Esophagus muscularis mucosa (tissue), 4 donors: ENCODE data around the gene PDRG1. TPM values are rescaled to one million over a fixed set of nuclear protein-coding genes. Genes with fewer than 3 reads are reported as not detected.
"Not testable (repeated sequence)": the region's sequence is repeated elsewhere in the genome, so short reads cannot be mapped to it uniquely, and the experiment has no call there.

Experiments
- DNase-seq: peaks from one replicate; pipeline ENCODE4 v3.0.0-alpha.2; 2017; ENCODE audit errors: extremely low spot score
- H3K27ac ChIP-seq, 4 donors: fragments of 200-600 bp; sonication (generic); replicated peaks in 1 of 4; 1 replicate in 3 of 4; 2 replicates in 1 of 4; pipeline ENCODE4 v1.5.1; 2016 to 2019; ENCODE audit warnings: mild to moderate bottlenecking in 1 of 4
- H3K27me3 ChIP-seq, 4 donors: fragments of 200-600 bp; sonication (generic); one replicate each; pipeline versions ENCODE4 v1.5.1 to v1.6.0; 2016 to 2019
- H3K36me3 ChIP-seq, 4 donors: fragments of 200-600 bp; sonication (generic); one replicate each; pipeline ENCODE4 v1.5.1; 2016 to 2019
- H3K4me1 ChIP-seq, 4 donors: fragments of 200-600 bp; sonication (generic); one replicate each; pipeline ENCODE4 v1.5.1; 2016 to 2019
- H3K4me3 ChIP-seq, 4 donors: fragments of 200-600 bp; sonication (generic); 1 replicate in 2 of 4; 2 replicates in 2 of 4; pipeline ENCODE4 v1.5.1; 2016 to 2019; ENCODE audit warnings: mild to moderate bottlenecking in 4 of 4, moderate library complexity in 1 of 4
- H3K9me3 ChIP-seq, 4 donors: fragments of 200-600 bp; sonication (generic); 1 replicate in 3 of 4; 2 replicates in 1 of 4; pipeline ENCODE4 v1.5.1; 2016 to 2019
- CTCF ChIP-seq, 3 experiments: fragments of 200-600 bp in 2 of 3; fragments of 450-650 bp in 1 of 3; sonication (generic) in 2 of 3; IDR thresholded peaks; one replicate each; pipeline ENCODE4 v1.5.1; 2017 to 2019; ENCODE audit warnings: antibody characterized with exemption in 3 of 3, mild to moderate bottlenecking in 2 of 3, moderate library complexity in 1 of 3
- EP300 ChIP-seq: sonication (generic); formaldehyde crosslinking; IDR thresholded peaks from one replicate; pipeline ENCODE4 v1.6.1; 2017; ENCODE audit warnings: antibody characterized with exemption
- POLR2A ChIP-seq: fragments of 450-650 bp; IDR thresholded peaks from one replicate; pipeline ENCODE4 v1.6.1; 2017; ENCODE audit warnings: antibody characterized with exemption, moderate library complexity, mild to moderate bottlenecking, low read depth
- POLR2AphosphoS5 ChIP-seq, 2 donors: sonication (generic); formaldehyde crosslinking; IDR thresholded peaks; one replicate each; pipeline ENCODE4 v1.6.1; 2017; ENCODE audit warnings: antibody characterized with exemption in 2 of 2
- WGBS: methylation state at CpG from one replicate; pipeline ENCODE4 v1.1.5; 2018; 5-methylcytosine and 5-hydroxymethylcytosine counted together
- intact Hi-C: fragments of 100-400 bp; cut with DNase I; formaldehyde crosslinking; loops from one replicate; pipeline ENCODE4 v1.15.1; 2023
- total RNA-seq, 4 donors: library from RNA; depleted of rRNA; stranded (reverse); fragments of >200 nt; gene quantifications; one replicate each; pipeline versions ENCODE4 v1.1.0 to v1.2.1, GENCODE V29; 2016

Gene PDRG1
- total RNA-seq, 4 donors from 2014 or later: 7.9 to 15.9 (median 10.8) TPM

DNA sequence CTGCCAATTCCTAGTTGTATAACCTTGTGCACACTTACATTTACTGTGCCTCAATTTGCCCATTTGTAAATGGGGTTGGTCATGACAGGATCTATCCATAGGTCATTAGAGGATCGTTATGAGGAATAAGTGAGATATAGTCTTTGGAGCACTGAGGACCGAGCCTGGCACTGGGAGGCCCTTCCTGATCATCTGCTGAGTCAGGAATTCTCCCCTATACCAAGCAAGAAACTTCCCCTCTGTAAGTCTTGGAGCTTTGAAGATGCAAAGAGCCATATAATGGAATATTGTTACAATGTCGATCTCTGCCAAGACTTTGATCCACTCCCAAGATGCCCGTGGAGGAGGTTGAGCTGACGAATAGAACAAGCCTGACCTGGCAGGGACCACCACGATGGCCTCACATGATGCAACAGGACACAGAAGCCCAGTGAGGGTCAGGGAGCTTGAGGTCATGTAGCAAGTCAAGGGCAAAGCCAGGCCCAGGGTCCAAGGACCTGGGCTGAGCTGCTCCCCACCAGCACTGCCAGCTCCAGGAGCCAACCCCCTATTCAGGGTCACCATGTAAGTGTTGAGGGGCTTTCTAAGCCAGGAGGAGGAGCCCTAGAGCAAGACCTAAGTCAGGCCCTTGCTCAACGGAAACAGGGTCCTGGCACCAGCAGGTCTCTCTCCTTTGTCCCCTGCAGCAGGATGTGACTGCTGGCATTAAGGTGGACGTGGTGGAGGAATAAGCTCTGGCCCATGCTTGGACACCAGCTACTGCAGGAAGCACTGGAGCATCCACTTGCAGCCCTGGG lies 16.7 kb downstream of the PDRG1 start:
- Histone ChIP-seq H3K4me1 (no peaks in the 10 kb centered on the region), H3K36me3 (no peaks in the 10 kb centered on the region), H3K27me3 (peaks cover 0 to 5% (median 0%) of the 10 kb centered on the region in 4 donors), H3K9me3 (no peaks in the 10 kb centered on the region), H3K4me3 (no peak overlapping the region), H3K27ac (no peak overlapping the region)
- intact Hi-C loops: no loop called here
- 69% methylated on average over 7 of the region's 8 CpGs for WGBS
- no peak for DNase-seq
- no peak for TF ChIP-seq POLR2AphosphoS5 (IDR thresholded peaks at IDR 0.05)
- no peak for TF ChIP-seq CTCF (IDR thresholded peaks at IDR 0.05)
- TF ChIP-seq EP300: no peak

DNA sequence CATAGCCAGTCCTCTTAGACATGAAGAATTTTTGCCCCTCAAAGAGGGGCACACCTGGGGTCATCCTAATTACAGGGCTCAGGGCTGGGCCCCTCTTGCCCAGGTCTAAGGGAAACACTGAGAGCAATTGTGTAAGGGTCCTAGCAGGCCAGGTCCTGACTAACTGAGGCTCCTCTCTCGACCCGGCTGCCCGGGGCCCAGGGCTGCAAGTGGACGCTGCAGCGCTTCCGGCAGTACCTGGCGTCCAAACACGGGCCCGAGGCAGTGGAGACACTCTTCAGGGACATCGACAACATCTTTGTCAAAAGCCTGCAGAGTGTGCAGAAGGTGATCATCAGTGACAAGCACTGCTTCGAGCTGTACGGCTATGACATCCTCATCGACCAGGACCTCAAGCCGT lies 17.4 kb downstream of the PDRG1 start:
- Histone ChIP-seq H3K4me3 (no peak overlapping the region), H3K9me3 (no peaks in the 10 kb centered on the region), H3K27me3 (peaks cover 0 to 5% (median 0%) of the 10 kb centered on the region in 4 donors), H3K36me3 (no peaks in the 10 kb centered on the region), H3K4me1 (no peaks in the 10 kb centered on the region), H3K27ac (no peak overlapping the region)
- WGBS: 90% methylated on average over 12 of the region's 14 CpGs
- no peak for TF ChIP-seq POLR2A
- no peak for DNase-seq
- intact Hi-C loops: no loop called here

- TF ChIP-seq CTCF (IDR thresholded peaks at IDR 0.05) (no peak), EP300 (no peak), POLR2AphosphoS5 (IDR thresholded peaks at IDR 0.05) (no peak), POLR2A (no peak)
- H3K27me3 ChIP-seq: peaks cover 0 to 5% (median 0%) of the 10 kb centered on the region in 4 donors
These were observed 18.1 kb downstream of the PDRG1 start for GRCh38 chr20:31933698-31934097.

GRCh38 chr20:31930779-31931178 lies 21.1 kb downstream of the PDRG1 start:
- Histone ChIP-seq H3K36me3 (no peaks in the 10 kb centered on the region), H3K4me1 (no peaks in the 10 kb centered on the region), H3K27me3 (peaks cover 0 to 15% (median 0%) of the 10 kb centered on the region in 4 donors), H3K27ac (no peak overlapping the region), H3K9me3 (no peaks in the 10 kb centered on the region), H3K4me3 (no peak overlapping the region)
- DNase-seq: no peak
- WGBS: 39% methylated on average over 5 of the region's 5 CpGs
- intact Hi-C loops: no loop called here
- no peak for TF ChIP-seq EP300
- TF ChIP-seq CTCF (IDR thresholded peaks at IDR 0.05): no peak
- no peak for TF ChIP-seq POLR2AphosphoS5 (IDR thresholded peaks at IDR 0.05)
- TF ChIP-seq POLR2A: no peak

More at GRCh38 chr20:31933698-31934097, 18.1 kb downstream of the PDRG1 start:
- Histone ChIP-seq H3K36me3 (no peaks in the 10 kb centered on the region), H3K9me3 (no peaks in the 10 kb centered on the region), H3K4me3 (no peak overlapping the region), H3K4me1 (no peaks in the 10 kb centered on the region), H3K27ac (no peak overlapping the region)
- intact Hi-C loops: no loop called here
- 90% methylated on average over 10 of the region's 10 CpGs for WGBS
- DNase-seq: no peak

GRCh38 chr20:31929631-31930030 lies 22.2 kb downstream of the PDRG1 start:
- H3K9me3 ChIP-seq, DNase-seq, H3K27ac ChIP-seq, intact Hi-C loops, H3K36me3 ChIP-seq, H3K4me3 ChIP-seq, H3K4me1 ChIP-seq: not testable (repeated sequence)
- 69% methylated on average over 4 of the region's 4 CpGs for WGBS
- H3K27me3 ChIP-seq: peaks cover 0 to 26% (median 0%) of the 10 kb centered on the region in 4 donors
